Natural killer cell (primary cell): ENCODE measurements around the gene FBXO4. TPM values are rescaled to one million over a fixed set of nuclear protein-coding genes. Genes with fewer than 3 reads are reported as not detected.
"Not testable (repeated sequence)": the region's sequence is repeated elsewhere in the genome, so short reads cannot be mapped to it uniquely, and the experiment has no call there.

Experiments used
- ATAC-seq, 3 donors: fragments of 150-1000 bp in 2 of 3; fragments of 200-7000 bp in 1 of 3; cut with Tn5 transposase; 1 replicate in 1 of 3; 2 replicates in 2 of 3; pipeline ENCODE4 v1.10.0; 2021; ENCODE audit warnings: mild to moderate bottlenecking in 2 of 3, moderate library complexity in 2 of 3
- DNase-seq, 2 donors: peaks; one replicate each; pipeline versions ENCODE4 v3.0.0 to v3.0.0-alpha.2; 2013 to 2021; ENCODE audit warnings: mixed read lengths in 1 of 2
- H3K27ac ChIP-seq: one replicate; pipeline ENCODE4 v1.5.1; 2013; ENCODE audit warnings: mild to moderate bottlenecking, low read length
- H3K27me3 ChIP-seq: one replicate; pipeline ENCODE4 v1.6.1; 2013; ENCODE audit warnings: low read length; ENCODE audit not compliant: control insufficient read depth, insufficient read depth
- H3K36me3 ChIP-seq: one replicate; pipeline ENCODE4 v1.6.1; 2013; ENCODE audit warnings: low read length; ENCODE audit not compliant: control insufficient read depth, insufficient read depth
- H3K4me1 ChIP-seq: one replicate; pipeline ENCODE4 v1.6.1; 2013; ENCODE audit warnings: low read length; ENCODE audit not compliant: control insufficient read depth, insufficient read depth
- H3K4me3 ChIP-seq: one replicate; pipeline ENCODE4 v1.5.1; 2013; ENCODE audit warnings: low read length
- H3K9me3 ChIP-seq: one replicate; pipeline ENCODE4 v1.6.1; 2013; ENCODE audit warnings: low read length; ENCODE audit not compliant: control insufficient read depth, insufficient read depth
- H3K27ac Mint-ChIP-seq, 2 donors: one replicate each; pipeline ENCODE4 v1.8.0; 2022; ENCODE audit warnings: mild to moderate bottlenecking in 2 of 2, mixed read lengths in 2 of 2, moderate library complexity in 1 of 2
- H3K27me3 Mint-ChIP-seq, 2 donors: one replicate each; pipeline ENCODE4 v1.8.0; 2022; ENCODE audit warnings: low read depth in 2 of 2, mixed read lengths in 2 of 2
- H3K36me3 Mint-ChIP-seq: one replicate; pipeline ENCODE4 v1.8.0; 2022; ENCODE audit warnings: mixed read lengths
- H3K4me1 Mint-ChIP-seq, 2 donors: one replicate each; pipeline ENCODE4 v1.8.0; 2022; ENCODE audit warnings: mixed read lengths in 2 of 2
- H3K4me3 Mint-ChIP-seq: one replicate; pipeline ENCODE4 v1.8.0; 2022; ENCODE audit warnings: mild to moderate bottlenecking, moderate library complexity, mixed read lengths
- H3K9me3 Mint-ChIP-seq, 2 donors: one replicate each; pipeline ENCODE4 v1.8.0; 2022; ENCODE audit warnings: mixed read lengths in 2 of 2
- WGBS: methylation state at CpG from one replicate; pipeline ENCODE4 v1.1.7; 2013; ENCODE audit warnings: missing lambda C conversion rate; ENCODE audit not compliant: insufficient coverage; 5-methylcytosine and 5-hydroxymethylcytosine counted together
- intact Hi-C: fragments of 100-400 bp; cut with micrococcal nuclease; formaldehyde crosslinking; loops from one replicate; pipeline ENCODE4 v1.14.2; 2022
- total RNA-seq, 4 donors: library from RNA; stranded (reverse); fragments of 120-200 nt in 1 of 4; gene quantifications; one replicate each; pipeline versions ENCODE4 v1.2.3 to v1.2.4, GENCODE V29; 2013 to 2022
- TF ChIP-seq, protein P1 (sequence below): fragments of 200-600 bp; IDR thresholded peaks from one replicate; pipeline ENCODE4 v1.8.0; 2022; ENCODE audit warnings: antibody characterized with exemption

FBXO4 gene
- total RNA-seq, 3 donors from 2014 or later (not counting 1 experiment from before 2014, with no cell fraction given): 13.2 to 14.9 (median 13.4) TPM

DNA sequence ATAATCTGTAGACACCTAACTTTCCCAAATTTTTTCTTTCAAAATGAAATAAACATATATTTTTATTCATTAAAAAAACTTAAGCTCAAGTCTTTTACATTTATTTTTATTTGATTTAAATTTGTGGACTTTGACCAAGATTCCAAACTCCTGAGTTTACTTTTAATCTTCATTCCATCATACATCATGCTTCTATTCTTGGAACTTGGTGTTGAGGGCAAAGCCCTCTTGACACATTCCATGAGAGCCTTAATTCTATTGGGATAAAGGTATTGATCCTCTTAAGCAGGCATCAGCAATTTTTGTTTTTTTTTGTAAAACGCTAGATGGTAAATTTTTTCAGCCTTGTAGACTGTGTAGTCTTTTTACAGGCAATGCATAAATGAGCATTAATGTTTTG, 53.6 kb downstream of the FBXO4 start:
- TF ChIP-seq, protein P1, sequence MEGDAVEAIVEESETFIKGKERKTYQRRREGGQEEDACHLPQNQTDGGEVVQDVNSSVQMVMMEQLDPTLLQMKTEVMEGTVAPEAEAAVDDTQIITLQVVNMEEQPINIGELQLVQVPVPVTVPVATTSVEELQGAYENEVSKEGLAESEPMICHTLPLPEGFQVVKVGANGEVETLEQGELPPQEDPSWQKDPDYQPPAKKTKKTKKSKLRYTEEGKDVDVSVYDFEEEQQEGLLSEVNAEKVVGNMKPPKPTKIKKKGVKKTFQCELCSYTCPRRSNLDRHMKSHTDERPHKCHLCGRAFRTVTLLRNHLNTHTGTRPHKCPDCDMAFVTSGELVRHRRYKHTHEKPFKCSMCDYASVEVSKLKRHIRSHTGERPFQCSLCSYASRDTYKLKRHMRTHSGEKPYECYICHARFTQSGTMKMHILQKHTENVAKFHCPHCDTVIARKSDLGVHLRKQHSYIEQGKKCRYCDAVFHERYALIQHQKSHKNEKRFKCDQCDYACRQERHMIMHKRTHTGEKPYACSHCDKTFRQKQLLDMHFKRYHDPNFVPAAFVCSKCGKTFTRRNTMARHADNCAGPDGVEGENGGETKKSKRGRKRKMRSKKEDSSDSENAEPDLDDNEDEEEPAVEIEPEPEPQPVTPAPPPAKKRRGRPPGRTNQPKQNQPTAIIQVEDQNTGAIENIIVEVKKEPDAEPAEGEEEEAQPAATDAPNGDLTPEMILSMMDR: no peak
- peaks cover 0 to 7% of the 10 kb centered on the region in 2 donors for H3K27me3 Mint-ChIP-seq
- no peaks in the 10 kb centered on the region for H3K9me3 Mint-ChIP-seq
- Histone ChIP-seq H3K27ac (no peak overlapping the region), H3K27me3 (no peaks in the 10 kb centered on the region), H3K4me3 (no peak overlapping the region), H3K4me1 (no peaks in the 10 kb centered on the region), H3K36me3 (no peaks in the 10 kb centered on the region), H3K9me3 (no peaks in the 10 kb centered on the region)
- ATAC-seq (no peak), DNase-seq (no peak)
- no peaks in the 10 kb centered on the region for H3K4me1 Mint-ChIP-seq
- WGBS: 73% methylated on average over 1 of the region's 1 CpG
- no peak overlapping the region for H3K4me3 Mint-ChIP-seq
- intact Hi-C loops: no loop called here
- no peaks in the 10 kb centered on the region for H3K36me3 Mint-ChIP-seq
- no peak overlapping the region for H3K27ac Mint-ChIP-seq

DNA sequence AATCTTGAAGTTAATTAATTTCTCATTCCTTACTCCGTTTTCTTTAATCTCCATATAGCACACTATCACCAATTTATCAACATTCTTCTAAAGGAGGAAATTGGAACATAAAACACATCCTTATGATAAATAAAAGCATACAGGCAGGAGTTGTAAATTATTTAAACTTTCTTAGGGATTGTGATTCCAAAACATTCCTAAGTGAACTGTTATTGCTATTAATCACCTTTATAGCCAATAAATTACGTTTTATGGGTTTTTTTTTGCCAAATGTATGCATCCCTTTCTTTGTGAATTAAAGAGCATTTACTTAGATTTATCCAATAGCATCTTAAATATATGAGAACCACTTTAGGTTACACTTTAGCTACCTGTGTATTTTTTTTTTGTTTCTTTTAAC, 55.3 kb downstream of the FBXO4 start:
- no peak overlapping the region for H3K4me3 Mint-ChIP-seq
- no peaks in the 10 kb centered on the region for H3K36me3 ChIP-seq
- TF ChIP-seq, protein P1: no peak
- intact Hi-C loops: no loop called here
- H3K9me3 ChIP-seq: no peaks in the 10 kb centered on the region
- no peak overlapping the region for H3K27ac ChIP-seq
- no peaks in the 10 kb centered on the region for H3K4me1 ChIP-seq
- DNase-seq: no peak
- peaks cover 10 to 14% of the 10 kb centered on the region in 2 donors for H3K27me3 Mint-ChIP-seq
- ATAC-seq: no peak
- no peak overlapping the region for H3K4me3 ChIP-seq
- H3K4me1 Mint-ChIP-seq: no peaks in the 10 kb centered on the region
- no peaks in the 10 kb centered on the region for H3K9me3 Mint-ChIP-seq
- H3K27me3 ChIP-seq: no peaks in the 10 kb centered on the region
- H3K27ac Mint-ChIP-seq: no peak overlapping the region
- WGBS: no CpG with 5 or more reads among the region's 2 CpGs
- no peaks in the 10 kb centered on the region for H3K36me3 Mint-ChIP-seq

DNA sequence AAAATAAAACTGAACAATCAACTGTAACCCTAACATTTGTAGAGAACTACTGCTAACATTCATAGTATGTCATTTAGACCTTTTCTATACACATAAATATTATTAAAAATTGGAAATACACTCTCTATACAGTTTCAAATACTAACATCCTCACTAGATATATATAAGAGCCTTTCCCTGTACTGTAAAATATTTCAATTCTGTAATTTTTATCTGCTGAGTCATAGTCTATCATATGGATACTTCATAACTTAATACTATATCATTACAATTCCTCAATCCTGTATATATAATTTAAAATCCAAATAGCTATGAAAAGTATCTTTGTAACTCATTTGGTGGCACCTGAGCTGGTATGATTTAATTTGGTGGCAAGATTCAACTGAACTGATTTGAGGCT, 55.8 kb downstream of the FBXO4 start:
- no peak for ATAC-seq
- TF ChIP-seq, protein P1: no peak
- Mint-ChIP-seq H3K27ac (no peak overlapping the region), H3K36me3 (no peaks in the 10 kb centered on the region), H3K9me3 (no peaks in the 10 kb centered on the region), H3K4me1 (no peaks in the 10 kb centered on the region), H3K27me3 (peaks cover 10 to 15% of the 10 kb centered on the region in 2 donors), H3K4me3 (no peak overlapping the region)
- Histone ChIP-seq H3K9me3 (no peaks in the 10 kb centered on the region), H3K4me1 (no peaks in the 10 kb centered on the region), H3K4me3 (no peak overlapping the region), H3K36me3 (no peaks in the 10 kb centered on the region), H3K27ac (no peak overlapping the region), H3K27me3 (no peaks in the 10 kb centered on the region)
- intact Hi-C loops: no loop called here
- no peak for DNase-seq

DNA sequence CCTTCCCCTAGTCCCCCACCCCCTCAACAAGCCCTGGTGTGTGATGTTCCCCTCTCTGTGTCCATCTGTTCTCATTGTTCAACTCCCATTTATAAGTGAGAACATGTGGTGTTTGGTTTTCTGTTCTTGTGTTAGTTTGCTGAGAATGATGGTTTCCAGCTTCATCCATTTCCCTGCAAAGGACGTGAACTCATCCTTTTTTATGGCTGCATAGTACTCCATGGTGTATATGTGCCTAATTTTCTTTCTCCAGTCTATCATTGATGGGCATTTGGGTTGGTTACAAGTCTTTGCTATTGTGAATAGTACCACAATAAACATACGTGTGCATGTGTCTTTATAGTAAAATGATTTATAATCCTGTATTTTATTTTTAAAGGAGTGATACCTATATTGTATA, 57.8 kb downstream of the FBXO4 start:
- not testable (repeated sequence) for H3K27ac ChIP-seq

More for the DNA sequence above, 57.8 kb downstream of the FBXO4 start:
- H3K36me3 ChIP-seq, H3K4me3 Mint-ChIP-seq, H3K9me3 ChIP-seq, H3K4me1 Mint-ChIP-seq, H3K36me3 Mint-ChIP-seq, H3K27me3 ChIP-seq, intact Hi-C loops, H3K4me1 ChIP-seq, DNase-seq, ATAC-seq, H3K4me3 ChIP-seq, H3K9me3 Mint-ChIP-seq, H3K27ac Mint-ChIP-seq: not testable (repeated sequence)
- WGBS: 73% methylated on average over 1 of the region's 2 CpGs
- H3K27me3 Mint-ChIP-seq: peaks cover 10 to 20% of the 10 kb centered on the region in 2 donors
